GM10266 (cell line): ENCODE data around the gene FKBP1A.

Source experiments
- DNase-seq: peaks from one replicate; pipeline ENCODE4 v3.0.0; 2012; ENCODE audit errors: extremely low spot score
- CTCF ChIP-seq: IDR thresholded peaks from 2 replicates; pipeline ENCODE4 v1.5.1; 2012; ENCODE audit warnings: mild to moderate bottlenecking, low read depth; ENCODE audit not compliant: control insufficient read depth, insufficient read depth; ENCODE audit errors: missing control alignments

FKBP1A gene

GRCh38 chr20:1377341-1377871, 15.4 kb downstream of the FKBP1A start:
- no peak for TF ChIP-seq CTCF
- no peak for DNase-seq

- no peak for TF ChIP-seq CTCF
- no peak for DNase-seq
These were observed 16.2 kb downstream of the FKBP1A start for GRCh38 chr20:1376408-1377270.

- DNase-seq, result no peak
- no peak for TF ChIP-seq CTCF
These were observed 16.8 kb downstream of the FKBP1A start for GRCh38 chr20:1376007-1376406.

- TF ChIP-seq CTCF, result no peak
- DNase-seq, result no peak
These were observed 17.3 kb downstream of the FKBP1A start for GRCh38 chr20:1375515-1375914.

- TF ChIP-seq CTCF, result no peak
These were observed 18.6 kb downstream of the FKBP1A start for GRCh38 chr20:1374246-1374645.

GRCh38 chr20:1373614-1374013, 19.2 kb downstream of the FKBP1A start:
- no peak for DNase-seq
- no peak for TF ChIP-seq CTCF

More at GRCh38 chr20:1374246-1374645, 18.6 kb downstream of the FKBP1A start:
- DNase-seq, result no peak

GRCh38 chr20:1373036-1373435, 19.8 kb downstream of the FKBP1A start:
- no peak for TF ChIP-seq CTCF
- DNase-seq, result no peak
